Neural cell (in vitro differentiated cells): Measurements from ENCODE around the gene CACNA1C. TPM values are rescaled to one million over a fixed set of nuclear protein-coding genes. Genes with fewer than 3 reads are reported as not detected.

Experiments
- H2AFZ ChIP-seq: fragments of 200-600, 300-800 bp; sonication (generic), shearing (Covaris generic); 2 replicates; pipeline ENCODE4 v1.6.0; 2014; ENCODE audit warnings: low read depth, mild to moderate bottlenecking, antibody characterized with exemption, low read length, moderate library complexity
- H3F3A ChIP-seq: fragments of 200-600 bp; shearing (Covaris generic); 2 replicates; pipeline ENCODE4 v1.6.1; 2016; ENCODE audit warnings: mild to moderate bottlenecking, moderate library complexity, mixed read lengths, antibody characterized with exemption, low read length; ENCODE audit not compliant: insufficient read depth, poor library complexity, severe bottlenecking
- H3K27ac ChIP-seq: fragments of 200-600, 300-800 bp; sonication (generic), shearing (Covaris generic); 2 replicates; pipeline ENCODE4 v1.5.1; 2014; ENCODE audit warnings: mild to moderate bottlenecking, low read length, moderate library complexity
- H3K27me3 ChIP-seq: fragments of 300-800, 200-600 bp; sonication (generic), shearing (Covaris generic); 2 replicates; pipeline ENCODE4 v1.6.0; 2014; ENCODE audit warnings: mild to moderate bottlenecking, low read depth, low read length, moderate library complexity; ENCODE audit not compliant: insufficient read depth
- H3K36me3 ChIP-seq: fragments of 300-800, 200-600 bp; sonication (generic), shearing (Covaris generic); 2 replicates; pipeline ENCODE4 v1.5.1; 2014; ENCODE audit warnings: mild to moderate bottlenecking, antibody characterized with exemption, low read length, moderate library complexity; ENCODE audit not compliant: insufficient read depth
- H3K4me2 ChIP-seq: fragments of 300-800, 200-600 bp; sonication (generic), shearing (Covaris generic); 2 replicates; pipeline ENCODE4 v1.6.0; 2014; ENCODE audit warnings: mild to moderate bottlenecking, low read length
- H3K4me3 ChIP-seq: fragments of 300-800, 200-600 bp; sonication (generic), shearing (Covaris generic); 2 replicates; pipeline ENCODE4 v1.5.1; 2014; ENCODE audit warnings: mild to moderate bottlenecking, low read length, moderate library complexity
- H3K79me2 ChIP-seq: fragments of 200-600 bp; shearing (Covaris generic); replicated peaks from 2 replicates; pipeline ENCODE4 v1.6.0; 2014; ENCODE audit warnings: mild to moderate bottlenecking, low read length, moderate library complexity; ENCODE audit not compliant: insufficient read depth
- H3K9ac ChIP-seq: fragments of 300-800, 200-600 bp; sonication (generic), shearing (Covaris generic); 2 replicates; pipeline ENCODE4 v1.6.1; 2016; ENCODE audit warnings: mild to moderate bottlenecking, low read length, mixed read lengths
- H3K9me2 ChIP-seq: fragments of 200-600 bp; shearing (Covaris generic); 2 replicates; pipeline ENCODE4 v1.6.1; 2016; ENCODE audit warnings: mild to moderate bottlenecking, low read length, mixed read lengths; ENCODE audit not compliant: insufficient read depth
- H3K9me3 ChIP-seq: fragments of 200-600, 300-800 bp; sonication (generic), shearing (Covaris generic); 2 replicates; pipeline ENCODE4 v1.6.1; 2016; ENCODE audit warnings: mild to moderate bottlenecking, mixed run types, low read length, moderate library complexity, mixed read lengths
- H4K20me1 ChIP-seq: fragments of 200-600 bp; shearing (Covaris generic); 2 replicates; pipeline ENCODE4 v1.6.1; 2016; ENCODE audit warnings: mild to moderate bottlenecking, mixed run types; ENCODE audit not compliant: insufficient read depth
- EP300 ChIP-seq: fragments of 450-650 bp; conservative IDR thresholded peaks from 2 replicates; pipeline ENCODE4 v1.6.1; 2014; ENCODE audit warnings: antibody characterized with exemption, mild to moderate bottlenecking, moderate library complexity; ENCODE audit not compliant: poor library complexity, severe bottlenecking
- EZH2 ChIP-seq: fragments of 200-600, 300-800 bp; shearing (Covaris generic), sonication (generic); IDR thresholded peaks from 2 replicates; pipeline ENCODE4 v1.6.1; 2014; ENCODE audit warnings: antibody characterized with exemption, low read length, borderline replicate concordance, mild to moderate bottlenecking; ENCODE audit not compliant: insufficient read depth, poor library complexity, severe bottlenecking
- MXI1 ChIP-seq: fragments of 450-650 bp; conservative IDR thresholded peaks from 2 replicates; pipeline ENCODE4 v1.6.1; 2014; ENCODE audit warnings: antibody characterized with exemption, mild to moderate bottlenecking; ENCODE audit not compliant: poor library complexity, severe bottlenecking
- POLR2AphosphoS5 ChIP-seq: IDR thresholded peaks from 2 replicates; pipeline ENCODE4 v1.6.1; 2012
- RAD21 ChIP-seq: fragments of 450-650 bp; conservative IDR thresholded peaks from 2 replicates; pipeline ENCODE4 v1.6.1; 2014; ENCODE audit warnings: antibody characterized with exemption, mild to moderate bottlenecking, moderate library complexity
- SMC3 ChIP-seq: fragments of 450-650 bp; conservative IDR thresholded peaks from 2 replicates; pipeline ENCODE4 v1.6.1; 2014; ENCODE audit warnings: antibody characterized with exemption, mild to moderate bottlenecking, moderate library complexity; ENCODE audit not compliant: poor library complexity
- TAF1 ChIP-seq: IDR thresholded peaks from 2 replicates; pipeline ENCODE4 v1.6.1; 2012; ENCODE audit warnings: low read depth
- polyA plus RNA-seq: library from polyadenylated mRNA; depleted of rRNA; stranded (reverse); fragments of >200 nt; gene quantifications from 2 replicates; pipeline ENCODE4 v1.2.3, GENCODE V29; 2014
- TF ChIP-seq, protein P1 (sequence below): IDR thresholded peaks from 2 replicates; pipeline ENCODE4 v1.6.1; 2012; ENCODE audit warnings: borderline replicate concordance
- TF ChIP-seq, protein P2 (sequence below): fragments of 450-650 bp; IDR thresholded peaks from 2 replicates; pipeline ENCODE4 v1.5.1; 2014; ENCODE audit warnings: antibody characterized with exemption, mild to moderate bottlenecking, moderate library complexity; ENCODE audit not compliant: poor library complexity, severe bottlenecking

CACNA1C gene
- polyA plus RNA-seq, 1 donor from 2014 or later, result 9.7 TPM

DNA sequence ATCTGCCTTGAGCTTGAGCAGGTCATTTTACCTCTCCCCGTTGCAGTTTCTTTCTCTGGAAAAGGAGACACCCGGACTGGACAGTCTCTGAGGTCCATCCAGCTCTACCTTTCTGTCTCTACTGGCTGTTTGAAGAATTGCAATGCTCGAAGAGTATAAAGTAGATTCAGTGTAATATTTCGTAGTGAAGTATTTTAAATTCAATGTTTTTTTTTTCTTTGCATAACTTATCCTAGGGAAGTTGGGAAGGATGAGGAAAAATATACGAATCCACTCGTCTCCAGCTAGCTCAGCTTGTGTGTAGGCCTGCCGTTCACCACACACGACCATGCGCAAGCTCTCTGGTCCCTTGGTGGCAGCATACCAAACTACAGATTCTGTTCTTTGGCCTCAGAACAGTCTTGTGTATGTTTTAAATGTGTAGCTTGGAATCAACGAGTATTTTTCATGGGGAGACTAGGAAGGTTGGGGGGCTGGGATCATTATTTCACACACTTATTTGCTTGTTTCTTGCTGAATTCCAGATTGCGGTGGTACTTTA lies 307.9 kb downstream of the CACNA1C start:
- H3F3A ChIP-seq, result no peaks in the 10 kb centered on the region

DNA sequence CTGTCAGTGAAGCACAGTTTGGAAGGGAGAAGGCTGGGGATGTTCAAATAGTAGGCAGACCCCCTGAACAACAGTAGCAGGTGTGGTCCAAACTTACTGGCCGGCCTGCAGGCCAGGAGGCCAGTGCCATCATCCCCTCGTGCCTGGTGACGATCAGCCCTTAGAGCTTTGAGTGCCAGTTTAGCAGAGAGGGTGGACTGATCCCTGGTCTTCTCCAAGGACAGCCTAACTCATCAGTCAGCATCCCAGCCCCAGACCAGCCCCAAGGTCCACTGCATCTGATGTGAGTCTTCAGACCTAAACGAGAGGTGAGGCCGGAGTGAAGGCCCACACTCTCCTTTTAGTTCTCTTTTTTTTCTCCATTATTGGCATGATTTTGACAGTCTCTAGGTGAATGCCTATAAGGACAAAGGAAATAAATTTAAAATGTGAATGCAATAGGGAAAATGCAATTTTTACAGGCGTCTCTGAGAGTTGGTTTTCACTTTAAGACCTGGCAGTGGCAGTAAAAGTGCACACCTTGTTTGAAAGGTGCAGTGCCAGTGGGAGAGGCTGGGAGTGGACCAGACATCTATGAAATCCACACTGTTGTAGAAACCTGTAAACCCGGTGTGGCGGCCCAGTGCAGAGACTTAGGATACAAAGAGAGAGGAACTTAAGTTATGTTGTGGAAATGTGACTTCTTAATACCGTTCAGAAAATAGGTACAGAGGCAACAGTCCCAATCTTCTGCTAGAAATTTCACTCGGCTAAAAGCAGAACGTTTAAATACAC lies 311.2 kb downstream of the CACNA1C start:
- no peak overlapping the region for H3K4me3 ChIP-seq
- no peaks in the 10 kb centered on the region for H4K20me1 ChIP-seq
- H3K27me3 ChIP-seq, result no peaks in the 10 kb centered on the region
- no peaks in the 10 kb centered on the region for H3K9me3 ChIP-seq
- no peak overlapping the region for H3K9ac ChIP-seq
- H3K27ac ChIP-seq, result no peak overlapping the region
- TF ChIP-seq, protein P1, sequence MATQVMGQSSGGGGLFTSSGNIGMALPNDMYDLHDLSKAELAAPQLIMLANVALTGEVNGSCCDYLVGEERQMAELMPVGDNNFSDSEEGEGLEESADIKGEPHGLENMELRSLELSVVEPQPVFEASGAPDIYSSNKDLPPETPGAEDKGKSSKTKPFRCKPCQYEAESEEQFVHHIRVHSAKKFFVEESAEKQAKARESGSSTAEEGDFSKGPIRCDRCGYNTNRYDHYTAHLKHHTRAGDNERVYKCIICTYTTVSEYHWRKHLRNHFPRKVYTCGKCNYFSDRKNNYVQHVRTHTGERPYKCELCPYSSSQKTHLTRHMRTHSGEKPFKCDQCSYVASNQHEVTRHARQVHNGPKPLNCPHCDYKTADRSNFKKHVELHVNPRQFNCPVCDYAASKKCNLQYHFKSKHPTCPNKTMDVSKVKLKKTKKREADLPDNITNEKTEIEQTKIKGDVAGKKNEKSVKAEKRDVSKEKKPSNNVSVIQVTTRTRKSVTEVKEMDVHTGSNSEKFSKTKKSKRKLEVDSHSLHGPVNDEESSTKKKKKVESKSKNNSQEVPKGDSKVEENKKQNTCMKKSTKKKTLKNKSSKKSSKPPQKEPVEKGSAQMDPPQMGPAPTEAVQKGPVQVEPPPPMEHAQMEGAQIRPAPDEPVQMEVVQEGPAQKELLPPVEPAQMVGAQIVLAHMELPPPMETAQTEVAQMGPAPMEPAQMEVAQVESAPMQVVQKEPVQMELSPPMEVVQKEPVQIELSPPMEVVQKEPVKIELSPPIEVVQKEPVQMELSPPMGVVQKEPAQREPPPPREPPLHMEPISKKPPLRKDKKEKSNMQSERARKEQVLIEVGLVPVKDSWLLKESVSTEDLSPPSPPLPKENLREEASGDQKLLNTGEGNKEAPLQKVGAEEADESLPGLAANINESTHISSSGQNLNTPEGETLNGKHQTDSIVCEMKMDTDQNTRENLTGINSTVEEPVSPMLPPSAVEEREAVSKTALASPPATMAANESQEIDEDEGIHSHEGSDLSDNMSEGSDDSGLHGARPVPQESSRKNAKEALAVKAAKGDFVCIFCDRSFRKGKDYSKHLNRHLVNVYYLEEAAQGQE, result no peak
- TF ChIP-seq EP300 (no peak), MXI1 (no peak), TAF1 (no peak), EZH2 (no peak), RAD21 (no peak), SMC3 (no peak), POLR2AphosphoS5 (no peak)
- TF ChIP-seq, protein P2, sequence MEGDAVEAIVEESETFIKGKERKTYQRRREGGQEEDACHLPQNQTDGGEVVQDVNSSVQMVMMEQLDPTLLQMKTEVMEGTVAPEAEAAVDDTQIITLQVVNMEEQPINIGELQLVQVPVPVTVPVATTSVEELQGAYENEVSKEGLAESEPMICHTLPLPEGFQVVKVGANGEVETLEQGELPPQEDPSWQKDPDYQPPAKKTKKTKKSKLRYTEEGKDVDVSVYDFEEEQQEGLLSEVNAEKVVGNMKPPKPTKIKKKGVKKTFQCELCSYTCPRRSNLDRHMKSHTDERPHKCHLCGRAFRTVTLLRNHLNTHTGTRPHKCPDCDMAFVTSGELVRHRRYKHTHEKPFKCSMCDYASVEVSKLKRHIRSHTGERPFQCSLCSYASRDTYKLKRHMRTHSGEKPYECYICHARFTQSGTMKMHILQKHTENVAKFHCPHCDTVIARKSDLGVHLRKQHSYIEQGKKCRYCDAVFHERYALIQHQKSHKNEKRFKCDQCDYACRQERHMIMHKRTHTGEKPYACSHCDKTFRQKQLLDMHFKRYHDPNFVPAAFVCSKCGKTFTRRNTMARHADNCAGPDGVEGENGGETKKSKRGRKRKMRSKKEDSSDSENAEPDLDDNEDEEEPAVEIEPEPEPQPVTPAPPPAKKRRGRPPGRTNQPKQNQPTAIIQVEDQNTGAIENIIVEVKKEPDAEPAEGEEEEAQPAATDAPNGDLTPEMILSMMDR, result no peak
- H3K36me3 ChIP-seq, result no peaks in the 10 kb centered on the region
- H3K4me2 ChIP-seq, result no peak overlapping the region
- no peaks in the 10 kb centered on the region for H3F3A ChIP-seq
- no peak overlapping the region for H2AFZ ChIP-seq
- no peaks in the 10 kb centered on the region for H3K9me2 ChIP-seq
- H3K79me2 ChIP-seq, result no peaks in the 10 kb centered on the region

More for the DNA sequence above, 307.9 kb downstream of the CACNA1C start:
- TF ChIP-seq MXI1, result no peak
- TF ChIP-seq, protein P2, result no peak
- no peak overlapping the region for H3K4me3 ChIP-seq
- no peaks in the 10 kb centered on the region for H3K9me2 ChIP-seq
- no peaks in the 10 kb centered on the region for H3K36me3 ChIP-seq
- H2AFZ ChIP-seq, result no peak overlapping the region
- H4K20me1 ChIP-seq, result no peaks in the 10 kb centered on the region
- no peaks in the 10 kb centered on the region for H3K9me3 ChIP-seq
- no peak overlapping the region for H3K9ac ChIP-seq
- H3K79me2 ChIP-seq, result no peaks in the 10 kb centered on the region
- H3K4me2 ChIP-seq, result no peak overlapping the region
- no peak overlapping the region for H3K27ac ChIP-seq
- H3K27me3 ChIP-seq, result no peaks in the 10 kb centered on the region
